GM18517 (cell line): ENCODE results near the gene MITF.

Experiments used
- ATAC-seq: cut with Tn5 transposase; IDR thresholded peaks from one replicate; pipeline ENCODE4 v1.9.1; 2021; ENCODE audit warnings: mild to moderate bottlenecking, moderate library complexity; ENCODE audit not compliant: unreplicated experiment

MITF gene

GRCh38 chr3:69944931-69945493 lies 205.7 kb downstream of the MITF start:
- ATAC-seq, result no peak

- ATAC-seq, result no peak
These were observed 209.1 kb downstream of the MITF start for GRCh38 chr3:69948246-69948862.

GRCh38 chr3:69951616-69952015 lies 212.4 kb downstream of the MITF start:
- ATAC-seq, result no peak

- no peak for ATAC-seq
These were observed 220.3 kb downstream of the MITF start for GRCh38 chr3:69959581-69959980.

GRCh38 chr3:69961706-69962439 lies 222.6 kb downstream of the MITF start:
- ATAC-seq, result no peak

GRCh38 chr3:69963643-69964042 lies 224.4 kb downstream of the MITF start:
- ATAC-seq, result no peak

- no peak for ATAC-seq
These were observed 227.9 kb downstream of the MITF start for GRCh38 chr3:69967156-69967555.

- ATAC-seq, result no peak
These were observed 231.6 kb downstream of the MITF start for GRCh38 chr3:69970827-69971226.

GRCh38 chr3:69972672-69973071 lies 233.4 kb downstream of the MITF start:
- no peak for ATAC-seq

- no peak for ATAC-seq
These were observed 236.8 kb downstream of the MITF start for GRCh38 chr3:69976021-69976420.

GRCh38 chr3:69983546-69984265 lies 244.4 kb downstream of the MITF start:
- ATAC-seq, result no peak

- ATAC-seq, result no peak
These were observed 246.0 kb downstream of the MITF start for GRCh38 chr3:69985266-69985665.

GRCh38 chr3:69986419-69986818 lies 247.2 kb downstream of the MITF start:
- no peak for ATAC-seq

- ATAC-seq, result no peak
These were observed 248.6 kb downstream of the MITF start for GRCh38 chr3:69987833-69988232.

- ATAC-seq, result no peak
These were observed 254.5 kb downstream of the MITF start for GRCh38 chr3:69993757-69994156.

GRCh38 chr3:69994919-69995318 lies 255.7 kb downstream of the MITF start:
- no peak for ATAC-seq

- ATAC-seq, result no peak
These were observed 258.5 kb downstream of the MITF start for GRCh38 chr3:69997631-69998307.

- ATAC-seq, result no peak
These were observed 259.5 kb downstream of the MITF start for GRCh38 chr3:69998759-69999139.

- ATAC-seq, result no peak
These were observed 260.1 kb downstream of the MITF start, which contains the start of gene SAMMSON for GRCh38 chr3:69999140-70000027. Gene SAMMSON, plus strand, starts transcription at chr3:69999733.

- ATAC-seq, result no peak
These were observed 260.8 kb downstream of the MITF start for GRCh38 chr3:70000028-70000410.
